Stimulated activated CD4-positive, alpha-beta T cell treated with anti-CD3 and anti-CD28 coated beads, Interleukin-15, amount 100 ng/mL, for 24 hours (primary cell): Measurements from ENCODE around the gene ZMIZ1.

Experiments used
- DNase-seq: peaks from one replicate; pipeline ENCODE4 v3.0.0-alpha.2; 2020

Gene ZMIZ1

GRCh38 chr10:79238606-79239005 is 169.8 kb downstream of the ZMIZ1 start:
- no peak for DNase-seq

GRCh38 chr10:79239275-79239779 is 170.6 kb downstream of the ZMIZ1 start:
- DNase-seq = peak; percentile 24

- no peak for DNase-seq
Observed at GRCh38 chr10:79239924-79240581, 171.3 kb downstream of the ZMIZ1 start.

GRCh38 chr10:79241629-79241989 is 172.8 kb downstream of the ZMIZ1 start:
- no peak for DNase-seq

GRCh38 chr10:79241990-79242619 is 173.3 kb downstream of the ZMIZ1 start:
- DNase-seq = peak; percentile 86

- peak; percentile 76 for DNase-seq
Observed at GRCh38 chr10:79242620-79243152, 173.9 kb downstream of the ZMIZ1 start.

GRCh38 chr10:79243181-79244067 is 174.7 kb downstream of the ZMIZ1 start:
- DNase-seq = peak; percentile 84

- DNase-seq = no peak
Observed at GRCh38 chr10:79244068-79244442, 175.3 kb downstream of the ZMIZ1 start.

GRCh38 chr10:79244841-79245504 is 176.2 kb downstream of the ZMIZ1 start:
- peak; percentile 41 for DNase-seq

- DNase-seq = no peak
Observed at GRCh38 chr10:79245539-79246208, 176.9 kb downstream of the ZMIZ1 start.

GRCh38 chr10:79246209-79246581 is 177.4 kb downstream of the ZMIZ1 start:
- no peak for DNase-seq

- no peak for DNase-seq
Observed at GRCh38 chr10:79246606-79247275, 178.0 kb downstream of the ZMIZ1 start.

GRCh38 chr10:79247373-79248137 is 178.8 kb downstream of the ZMIZ1 start:
- DNase-seq = peak; percentile 21

- DNase-seq = no peak
Observed at GRCh38 chr10:79248341-79249185, 179.8 kb downstream of the ZMIZ1 start.

- DNase-seq = peak; percentile 17
Observed at GRCh38 chr10:79249186-79250121, 180.7 kb downstream of the ZMIZ1 start.

GRCh38 chr10:79250259-79250658 is 181.5 kb downstream of the ZMIZ1 start:
- no peak for DNase-seq

- no peak for DNase-seq
Observed at GRCh38 chr10:79252450-79252849, 183.7 kb downstream of the ZMIZ1 start.

- DNase-seq = no peak
Observed at GRCh38 chr10:79252971-79253370, 184.2 kb downstream of the ZMIZ1 start.

- DNase-seq = no peak
Observed at GRCh38 chr10:79253704-79254103, 184.9 kb downstream of the ZMIZ1 start.
